ENCODE results near the gene RSPH9.

GRCh38 chr6:43719511-43719910 lies 74.7 kb downstream of the RSPH9 start:
- no peak for TF ChIP-seq SIN3A (IDR thresholded peaks at IDR 0.05; ENCODE audit: borderline replicate concordance, insufficient read depth, low read length)
- no peak for TF ChIP-seq REST (IDR thresholded peaks at IDR 0.05; ENCODE audit: insufficient read depth in 1 of 2, low read depth in 2 of 2, low read length in 2 of 2)
- no peak for TF ChIP-seq FOXP2 (optimal IDR thresholded peaks at IDR 0.05; ENCODE audit: borderline replicate concordance, extremely low read depth, extremely low read length, insufficient read depth)
- TF ChIP-seq POLR2AphosphoS5 (IDR thresholded peaks at IDR 0.05; ENCODE audit: low read depth, low read length), result no peak
